Measurements from ENCODE around the gene STAMBP.

STAMBP gene

GRCh38 chr2:73910873-73911547 is 82.2 kb downstream of the STAMBP start:
- no peak for DNase-seq (ENCODE audit: insufficient read length, low spot score)
- FAIRE-seq = no peak
- no peak for TF ChIP-seq TAF1 (IDR thresholded peaks at IDR 0.05; ENCODE audit: low read depth, low read length)
- no peak for TF ChIP-seq POLR2A (IDR thresholded peaks at IDR 0.05; ENCODE audit: low read depth, low read length)
- TF ChIP-seq PAX5 (IDR thresholded peaks at IDR 0.05; ENCODE audit: insufficient read depth, low read length, severe bottlenecking) = no peak
- TF ChIP-seq POLR2AphosphoS5 (IDR thresholded peaks at IDR 0.05; ENCODE audit: low read depth, low read length) = no peak
- TF ChIP-seq POU2F2 (IDR thresholded peaks at IDR 0.05; ENCODE audit: low read depth, low read length) = no peak
- TF ChIP-seq SPI1 (IDR thresholded peaks at IDR 0.05; ENCODE audit: low read depth, low read length) = no peak

GRCh38 chr2:73911548-73912208 is 82.9 kb downstream of the STAMBP start:
- DNase-seq (ENCODE audit: insufficient read length, low spot score) = no peak
- TF ChIP-seq POLR2A (IDR thresholded peaks at IDR 0.05; ENCODE audit: low read depth, low read length) = no peak
- FAIRE-seq = no peak

DNA sequence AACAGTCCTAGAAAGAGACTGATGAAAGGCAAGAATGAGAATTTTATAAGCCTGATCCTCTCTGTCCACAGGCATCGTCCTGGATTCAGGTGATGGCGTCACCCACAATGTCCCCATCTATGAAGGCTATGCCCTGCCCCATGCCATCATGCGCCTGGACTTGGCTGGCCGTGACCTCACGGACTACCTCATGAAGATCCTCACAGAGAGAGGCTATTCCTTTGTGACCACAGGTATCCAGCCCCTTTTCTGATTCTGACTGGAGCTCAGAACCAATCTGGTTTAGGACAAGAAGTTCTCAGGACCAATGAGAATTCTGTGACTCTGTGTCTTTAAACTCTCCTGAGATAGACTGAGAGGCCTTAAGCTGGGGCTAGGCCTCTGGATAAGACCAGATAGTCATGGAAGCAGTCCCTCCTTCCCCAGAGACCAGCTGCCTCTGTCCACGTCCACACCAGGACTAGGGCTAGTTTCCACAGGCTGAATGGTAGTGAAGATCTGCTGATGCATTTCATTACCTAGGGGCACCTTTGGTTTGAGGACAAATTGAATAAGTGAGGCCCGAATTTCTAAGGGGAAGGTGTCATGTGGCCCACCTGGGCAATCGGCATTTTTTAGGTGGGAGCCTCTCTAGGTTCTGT is 84.8 kb downstream of the STAMBP start:
- FAIRE-seq (no peak), DNase-seq (ENCODE audit: insufficient read length, low spot score) (no peak)
- TF ChIP-seq POLR2AphosphoS5 (IDR thresholded peaks at IDR 0.05; ENCODE audit: low read depth, low read length) = no peak
- no peak for TF ChIP-seq POU2F2 (IDR thresholded peaks at IDR 0.05; ENCODE audit: low read depth, low read length)
- no peak for TF ChIP-seq POLR2A (IDR thresholded peaks at IDR 0.05; ENCODE audit: low read depth, low read length)
- TF ChIP-seq SPI1 (IDR thresholded peaks at IDR 0.05; ENCODE audit: low read depth, low read length) = no peak
- no peak for TF ChIP-seq PAX5 (IDR thresholded peaks at IDR 0.05; ENCODE audit: insufficient read depth, low read length, severe bottlenecking)
- TF ChIP-seq TAF1 (IDR thresholded peaks at IDR 0.05; ENCODE audit: low read depth, low read length) = no peak

DNA sequence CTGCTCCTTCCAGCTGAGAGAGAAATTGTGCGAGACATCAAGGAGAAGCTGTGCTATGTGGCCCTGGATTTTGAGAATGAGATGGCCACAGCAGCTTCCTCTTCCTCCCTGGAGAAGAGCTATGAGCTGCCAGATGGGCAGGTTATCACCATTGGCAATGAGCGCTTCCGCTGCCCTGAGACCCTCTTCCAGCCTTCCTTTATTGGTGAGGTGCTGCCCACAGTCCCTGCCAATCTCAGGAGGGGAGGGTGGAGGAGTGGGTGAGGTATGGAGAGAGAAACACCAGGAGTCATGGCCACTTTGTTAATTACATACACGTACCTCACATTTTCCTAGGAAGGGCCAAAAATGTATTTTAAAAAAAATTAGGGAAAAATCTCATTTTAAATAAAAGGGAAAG is 85.9 kb downstream of the STAMBP start:
- DNase-seq (ENCODE audit: insufficient read length, low spot score) (no peak), FAIRE-seq (peak; percentile 31)
- TF ChIP-seq SPI1 (IDR thresholded peaks at IDR 0.05; ENCODE audit: low read depth, low read length) (no peak), PAX5 (IDR thresholded peaks at IDR 0.05; ENCODE audit: insufficient read depth, low read length, severe bottlenecking) (no peak), POU2F2 (IDR thresholded peaks at IDR 0.05; ENCODE audit: low read depth, low read length) (no peak), POLR2AphosphoS5 (IDR thresholded peaks at IDR 0.05; ENCODE audit: low read depth, low read length) (no peak), TAF1 (IDR thresholded peaks at IDR 0.05; ENCODE audit: low read depth, low read length) (no peak), POLR2A (IDR thresholded peaks at IDR 0.05; ENCODE audit: low read depth, low read length) (no peak)

GRCh38 chr2:73915437-73915993 is 86.8 kb downstream of the STAMBP start:
- DNase-seq (ENCODE audit: insufficient read length, low spot score) (no peak), FAIRE-seq (no peak)
- TF ChIP-seq PAX5 (IDR thresholded peaks at IDR 0.05; ENCODE audit: insufficient read depth, low read length, severe bottlenecking) = no peak
- no peak for TF ChIP-seq POLR2A (IDR thresholded peaks at IDR 0.05; ENCODE audit: low read depth, low read length)
- no peak for TF ChIP-seq SPI1 (IDR thresholded peaks at IDR 0.05; ENCODE audit: low read depth, low read length)
- no peak for TF ChIP-seq POU2F2 (IDR thresholded peaks at IDR 0.05; ENCODE audit: low read depth, low read length)
- no peak for TF ChIP-seq POLR2AphosphoS5 (IDR thresholded peaks at IDR 0.05; ENCODE audit: low read depth, low read length)
- no peak for TF ChIP-seq TAF1 (IDR thresholded peaks at IDR 0.05; ENCODE audit: low read depth, low read length)

DNA sequence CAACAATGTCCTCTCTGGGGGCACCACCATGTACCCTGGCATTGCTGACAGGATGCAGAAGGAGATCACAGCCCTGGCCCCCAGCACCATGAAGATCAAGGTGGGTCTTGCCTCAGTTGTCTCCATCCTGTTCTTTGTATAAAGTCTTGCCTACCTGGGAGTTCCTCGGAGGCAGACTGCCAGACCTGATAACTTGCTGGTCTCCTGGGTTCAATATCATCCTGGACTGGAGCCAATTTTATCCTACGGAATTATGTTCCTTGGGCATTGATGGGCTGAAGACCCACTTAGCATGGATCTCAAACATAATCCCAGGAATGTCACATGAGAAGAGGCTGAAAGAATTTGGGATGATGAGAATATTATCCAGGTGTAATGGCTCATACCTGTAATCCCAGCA is 87.9 kb downstream of the STAMBP start:
- TF ChIP-seq POLR2AphosphoS5 (IDR thresholded peaks at IDR 0.05; ENCODE audit: low read depth, low read length) = no peak
- TF ChIP-seq POU2F2 (IDR thresholded peaks at IDR 0.05; ENCODE audit: low read depth, low read length) = no peak
- TF ChIP-seq TAF1 (IDR thresholded peaks at IDR 0.05; ENCODE audit: low read depth, low read length) = no peak
- TF ChIP-seq POLR2A (IDR thresholded peaks at IDR 0.05; ENCODE audit: low read depth, low read length) = no peak
- TF ChIP-seq PAX5 (IDR thresholded peaks at IDR 0.05; ENCODE audit: insufficient read depth, low read length, severe bottlenecking) = no peak
- TF ChIP-seq SPI1 (IDR thresholded peaks at IDR 0.05; ENCODE audit: low read depth, low read length) = no peak
- FAIRE-seq (no peak), DNase-seq (ENCODE audit: insufficient read length, low spot score) (no peak)

DNA sequence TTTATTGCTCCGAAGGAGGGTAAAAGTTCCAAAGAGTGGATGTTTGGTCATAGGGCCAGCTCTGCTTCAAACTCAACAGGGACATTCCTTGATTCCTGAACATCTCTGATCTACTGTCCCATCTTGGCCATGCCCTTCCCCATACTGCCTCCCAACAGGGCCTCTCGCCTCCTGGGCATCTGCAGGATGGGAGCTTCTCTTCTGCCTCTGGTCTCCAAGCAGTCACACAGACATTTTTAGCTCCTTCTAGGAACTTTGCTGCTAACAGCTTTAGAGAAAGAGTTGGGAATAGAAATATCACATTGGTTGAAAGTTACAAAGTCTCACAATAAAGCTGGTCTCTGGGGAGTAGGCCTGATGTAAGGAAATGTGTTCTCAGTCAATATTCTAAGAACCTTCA is 88.5 kb downstream of the STAMBP start:
- TF ChIP-seq PAX5 (IDR thresholded peaks at IDR 0.05; ENCODE audit: insufficient read depth, low read length, severe bottlenecking) = no peak
- no peak for TF ChIP-seq POLR2A (IDR thresholded peaks at IDR 0.05; ENCODE audit: low read depth, low read length)
- TF ChIP-seq POLR2AphosphoS5 (IDR thresholded peaks at IDR 0.05; ENCODE audit: low read depth, low read length) = no peak
- TF ChIP-seq TAF1 (IDR thresholded peaks at IDR 0.05; ENCODE audit: low read depth, low read length) = no peak
- no peak for TF ChIP-seq SPI1 (IDR thresholded peaks at IDR 0.05; ENCODE audit: low read depth, low read length)
- TF ChIP-seq POU2F2 (IDR thresholded peaks at IDR 0.05; ENCODE audit: low read depth, low read length) = no peak
- no peak for FAIRE-seq

DNA sequence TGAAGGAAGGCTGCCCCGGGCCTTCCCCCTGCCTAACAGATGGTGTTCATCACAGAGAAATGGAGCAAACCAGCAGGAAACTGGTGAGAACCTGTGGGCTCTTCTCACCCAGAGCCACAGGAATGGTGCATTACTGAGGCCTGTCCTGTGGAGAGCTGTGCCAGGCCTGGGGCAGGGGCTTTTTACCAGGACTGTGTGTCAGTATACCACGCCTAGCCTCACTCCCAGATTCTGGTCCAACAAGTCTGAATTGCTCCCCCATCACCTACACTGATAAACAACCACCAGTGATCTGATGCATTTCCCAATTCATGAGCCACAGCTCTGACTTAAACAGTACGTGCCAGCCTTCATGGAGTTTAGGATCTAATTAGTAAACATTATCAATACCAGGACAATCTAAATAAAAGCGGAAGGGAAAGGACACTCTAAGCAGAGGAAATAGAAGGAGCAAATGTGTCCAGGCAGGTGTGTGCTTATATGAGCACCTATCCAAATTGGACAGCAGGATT is 89.0 kb downstream of the STAMBP start:
- DNase-seq (ENCODE audit: insufficient read length, low spot score) (no peak), FAIRE-seq (no peak)
- TF ChIP-seq POU2F2 (IDR thresholded peaks at IDR 0.05; ENCODE audit: low read depth, low read length) (no peak), POLR2A (IDR thresholded peaks at IDR 0.05; ENCODE audit: low read depth, low read length) (no peak), PAX5 (IDR thresholded peaks at IDR 0.05; ENCODE audit: insufficient read depth, low read length, severe bottlenecking) (no peak), SPI1 (IDR thresholded peaks at IDR 0.05; ENCODE audit: low read depth, low read length) (no peak), POLR2AphosphoS5 (IDR thresholded peaks at IDR 0.05; ENCODE audit: low read depth, low read length) (no peak), TAF1 (IDR thresholded peaks at IDR 0.05; ENCODE audit: low read depth, low read length) (no peak)

More for the DNA sequence above, 88.5 kb downstream of the STAMBP start:
- DNase-seq (ENCODE audit: insufficient read length, low spot score) = no peak

GRCh38 chr2:73918856-73919255 is 90.1 kb downstream of the STAMBP start:
- DNase-seq (ENCODE audit: insufficient read length, low spot score) = no peak
- no peak for TF ChIP-seq PAX5 (IDR thresholded peaks at IDR 0.05; ENCODE audit: insufficient read depth, low read length, severe bottlenecking)
- no peak for TF ChIP-seq POLR2A (IDR thresholded peaks at IDR 0.05; ENCODE audit: low read depth, low read length)
- no peak for TF ChIP-seq POU2F2 (IDR thresholded peaks at IDR 0.05; ENCODE audit: low read depth, low read length)
- no peak for TF ChIP-seq POLR2AphosphoS5 (IDR thresholded peaks at IDR 0.05; ENCODE audit: low read depth, low read length)
- FAIRE-seq = no peak

All from GM12891 (cell line).